AG04449 (cell line): ENCODE measurements around the gene RNU1-2.
"Not testable (repeated sequence)": the region's sequence is repeated elsewhere in the genome, so short reads cannot be mapped to it uniquely, and the experiment has no call there.

Source experiments
- CTCF ChIA-PET: fragments of 350-600 bp; formaldehyde crosslinking; extraction: SDS; loops from one replicate; lab custom pipeline; 2021; ENCODE audit warnings: antibody characterized with exemption; lab: Yijun Ruan, JAX
- POLR2A ChIA-PET: fragments of 400-600, 350-600 bp; formaldehyde crosslinking; extraction: SDS; loops from one replicate; lab custom pipeline; 2020; ENCODE audit warnings: antibody characterized with exemption, inconsistent platforms; lab: Yijun Ruan, JAX
- DNase-seq: peaks from one replicate; pipeline ENCODE4 v3.0.0-alpha.2; 2010; ENCODE audit warnings: low read depth, low spot score
- H3K4me3 ChIP-seq: 2 replicates; pipeline ENCODE4 v1.5.1; 2011; ENCODE audit warnings: low read depth, mild to moderate bottlenecking, control low read depth, low read length
- TF ChIP-seq, protein P1 (sequence below): IDR thresholded peaks from one replicate; pipeline ENCODE4 v1.5.1; 2011; ENCODE audit warnings: mild to moderate bottlenecking, moderate library complexity, low read length, control low read depth, inconsistent platforms; ENCODE audit not compliant: insufficient read depth; ENCODE audit errors: missing control alignments

The RNU1-2 gene

DNA sequence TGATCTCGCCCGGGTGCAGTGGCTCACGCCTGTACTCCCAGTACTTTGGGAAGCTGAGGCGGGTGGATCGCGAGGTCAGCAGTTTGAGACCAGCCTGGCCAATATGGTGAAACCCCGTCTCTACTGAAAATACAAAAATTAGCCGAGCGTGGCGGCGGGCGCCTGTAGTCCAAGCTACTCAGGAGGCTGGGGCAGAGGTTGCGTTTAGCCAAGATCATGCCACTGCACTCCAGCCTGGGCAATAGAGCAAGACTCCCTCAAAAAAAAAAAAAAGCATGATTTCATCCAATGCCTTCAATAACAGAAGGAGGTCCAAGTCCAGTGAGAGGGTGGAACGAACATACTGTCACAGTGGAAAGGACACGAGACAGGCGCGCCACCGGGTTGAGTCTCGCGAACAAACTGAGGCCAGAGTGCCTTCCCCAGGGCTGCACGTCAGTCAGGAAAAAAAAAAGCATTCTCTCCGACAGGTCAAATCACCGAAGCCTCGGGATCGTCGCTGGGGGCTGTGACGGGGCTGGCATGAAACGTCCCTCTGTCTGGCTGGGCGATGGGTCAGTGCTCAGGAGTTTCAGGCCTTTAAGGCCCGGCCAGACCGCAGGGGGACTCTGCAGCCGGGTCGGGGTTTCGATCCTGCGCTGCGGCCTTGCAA lies 17.5 kb downstream of the RNU1-2 start:
- H3K4me3 ChIP-seq = peak overlapping the region; percentile 75
- no peak for DNase-seq
- POLR2A ChIA-PET = no interaction called here
- TF ChIP-seq, protein P1, sequence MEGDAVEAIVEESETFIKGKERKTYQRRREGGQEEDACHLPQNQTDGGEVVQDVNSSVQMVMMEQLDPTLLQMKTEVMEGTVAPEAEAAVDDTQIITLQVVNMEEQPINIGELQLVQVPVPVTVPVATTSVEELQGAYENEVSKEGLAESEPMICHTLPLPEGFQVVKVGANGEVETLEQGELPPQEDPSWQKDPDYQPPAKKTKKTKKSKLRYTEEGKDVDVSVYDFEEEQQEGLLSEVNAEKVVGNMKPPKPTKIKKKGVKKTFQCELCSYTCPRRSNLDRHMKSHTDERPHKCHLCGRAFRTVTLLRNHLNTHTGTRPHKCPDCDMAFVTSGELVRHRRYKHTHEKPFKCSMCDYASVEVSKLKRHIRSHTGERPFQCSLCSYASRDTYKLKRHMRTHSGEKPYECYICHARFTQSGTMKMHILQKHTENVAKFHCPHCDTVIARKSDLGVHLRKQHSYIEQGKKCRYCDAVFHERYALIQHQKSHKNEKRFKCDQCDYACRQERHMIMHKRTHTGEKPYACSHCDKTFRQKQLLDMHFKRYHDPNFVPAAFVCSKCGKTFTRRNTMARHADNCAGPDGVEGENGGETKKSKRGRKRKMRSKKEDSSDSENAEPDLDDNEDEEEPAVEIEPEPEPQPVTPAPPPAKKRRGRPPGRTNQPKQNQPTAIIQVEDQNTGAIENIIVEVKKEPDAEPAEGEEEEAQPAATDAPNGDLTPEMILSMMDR = no peak
- CTCF ChIA-PET = no interaction called here

DNA sequence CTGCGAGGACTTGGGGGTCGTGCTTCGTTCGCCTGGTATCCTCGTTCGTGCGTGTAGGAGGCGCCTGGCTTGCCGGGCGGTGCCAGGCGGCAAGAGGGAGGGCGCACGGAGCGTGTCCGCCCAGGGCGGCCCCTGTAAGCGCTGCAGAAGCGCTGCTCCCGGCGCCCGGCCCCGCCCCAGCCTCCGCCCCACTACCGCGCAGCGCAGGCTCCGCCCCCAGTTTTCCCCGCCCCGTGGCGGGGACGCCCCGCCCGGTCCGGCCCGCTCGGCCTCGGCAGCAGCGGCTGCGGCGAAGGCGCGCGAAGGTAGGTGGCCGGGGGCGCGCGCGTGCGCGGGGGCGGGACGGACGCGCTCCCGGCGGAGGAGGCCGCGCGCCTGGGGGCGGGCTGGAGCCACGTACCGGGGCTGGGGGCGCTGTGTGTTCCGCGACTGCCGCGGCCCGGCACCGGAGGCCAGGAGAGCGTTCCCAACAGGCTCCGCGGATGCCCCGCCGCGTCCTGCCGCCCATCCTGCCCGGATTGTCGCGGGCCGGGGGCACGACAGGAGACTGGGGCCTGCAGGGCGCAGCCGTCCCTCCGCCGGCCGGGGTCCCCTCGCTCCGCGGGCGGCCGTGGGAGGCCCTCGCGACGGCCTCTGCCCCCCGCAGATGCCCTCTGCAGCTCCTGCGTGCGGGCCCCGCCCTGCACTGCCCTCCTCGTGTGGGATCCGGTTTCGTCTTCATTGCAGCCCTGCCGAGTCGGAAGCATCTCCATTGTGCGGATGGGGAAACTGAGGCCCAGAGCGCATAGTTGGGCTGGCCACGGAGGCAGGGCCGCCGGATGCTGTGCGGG lies 18.3 kb downstream of the RNU1-2 start:
- DNase-seq = peak; percentile 53
- TF ChIP-seq, protein P1 = peak; percentile 38
- ChIA-PET CTCF (interaction anchor here (0.7 to 1.7 kb wide), 2 partner anchors 37 to 429 kb away, joined by 3 to 5 read pairs; no protein-coding TSS in a partner anchor), POLR2A (no interaction called here)
- peak overlapping the region; percentile 75 for H3K4me3 ChIP-seq

DNA sequence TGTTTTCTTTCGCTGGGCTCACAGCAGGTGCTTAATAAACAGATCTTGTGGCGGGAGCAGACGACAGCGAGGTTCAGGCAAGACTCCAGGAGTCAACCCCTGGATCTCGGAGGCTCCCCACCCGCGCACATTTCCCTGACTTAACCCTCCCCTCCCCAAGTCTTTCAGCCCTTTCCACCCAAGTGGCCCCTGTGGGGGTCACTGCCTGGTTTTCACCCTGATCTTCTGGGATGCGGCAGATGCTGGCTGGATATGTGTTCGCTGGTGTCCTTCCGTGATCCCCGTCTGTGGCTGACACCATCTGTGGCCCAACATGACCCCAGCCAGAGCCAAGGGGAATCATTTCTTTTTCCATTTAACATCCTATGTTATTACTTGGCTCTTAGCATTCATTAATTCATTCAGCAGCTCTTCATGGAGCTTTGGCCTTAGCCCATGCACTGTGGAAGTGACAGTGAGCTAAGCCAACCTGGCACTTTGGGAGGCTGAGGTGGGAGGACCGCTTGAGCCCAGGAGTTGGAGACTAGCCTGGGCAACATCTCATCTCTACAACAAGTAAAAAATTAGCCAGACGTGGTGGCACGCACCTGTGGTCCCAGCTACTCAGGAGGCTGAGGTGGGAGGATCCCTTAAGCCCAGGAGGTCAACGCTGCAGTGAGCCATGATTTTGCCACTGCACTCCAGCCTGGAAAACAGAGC lies 19.3 kb downstream of the RNU1-2 start:
- peak overlapping the region; percentile 75 for H3K4me3 ChIP-seq
- CTCF ChIA-PET = interaction anchor here (0.7 to 1.7 kb wide), 3 partner anchors 36 to 430 kb away, joined by 3 to 6 read pairs (median 5); no protein-coding TSS in a partner anchor
- POLR2A ChIA-PET, DNase-seq: not testable (repeated sequence)

DNA sequence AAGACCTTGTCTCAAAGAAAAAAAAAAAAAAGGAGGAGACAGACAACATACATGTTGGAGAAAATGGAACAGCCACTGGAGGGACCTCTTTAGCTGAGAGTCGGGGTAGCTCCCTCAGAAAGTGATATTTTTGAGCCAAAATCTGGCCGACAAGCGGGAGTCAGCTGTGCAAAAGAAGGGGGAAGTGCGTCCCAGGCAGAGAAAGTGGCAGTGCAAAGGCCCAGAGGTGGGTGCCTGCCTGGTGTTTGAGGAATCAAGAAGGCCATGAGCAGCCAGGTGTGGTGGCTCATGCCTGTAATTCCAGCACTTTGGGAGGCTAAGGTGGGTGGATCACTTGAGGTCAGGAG lies 19.8 kb downstream of the RNU1-2 start:
- TF ChIP-seq, protein P1 = no peak
- ChIA-PET CTCF (interaction anchor here (1.5 to 1.7 kb wide), 2 partner anchors 36 to 130 kb away, joined by 5 to 6 read pairs; no protein-coding TSS in a partner anchor), POLR2A (no interaction called here)
- H3K4me3 ChIP-seq = no peak overlapping the region
- DNase-seq = no peak

GRCh38 chr1:16916036-16916880 lies 20.5 kb downstream of the RNU1-2 start:
- DNase-seq, H3K4me3 ChIP-seq, POLR2A ChIA-PET: not testable (repeated sequence)
- CTCF ChIA-PET = interaction anchor here (1.5 to 1.7 kb wide), 2 partner anchors 35 to 130 kb away, joined by 5 to 6 read pairs; no protein-coding TSS in a partner anchor

DNA sequence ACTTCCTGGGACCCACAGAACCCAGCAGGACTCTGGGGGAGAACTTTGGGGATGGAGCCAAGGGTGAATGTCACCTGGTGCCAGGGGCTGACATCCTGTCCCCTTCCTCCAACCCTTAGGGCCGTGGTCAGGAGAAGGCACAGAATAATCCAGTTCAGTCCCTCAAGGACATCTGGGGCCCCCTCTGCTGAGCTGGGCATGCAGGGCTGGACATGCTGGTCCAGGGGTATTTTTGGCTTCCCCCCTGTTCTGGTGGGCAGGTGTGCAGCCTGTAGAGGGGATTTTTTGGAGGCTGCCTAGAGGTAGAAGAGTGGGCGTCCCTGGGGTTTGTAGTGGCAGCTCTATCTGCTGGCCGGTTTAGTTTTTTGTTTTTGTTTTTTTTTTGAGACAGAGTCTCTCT lies 22.6 kb downstream of the RNU1-2 start:
- no peak for DNase-seq
- no peak overlapping the region for H3K4me3 ChIP-seq
- TF ChIP-seq, protein P1 = no peak
- POLR2A ChIA-PET = no interaction called here
- CTCF ChIA-PET = interaction anchor here (0.8 kb wide), 1 partner anchor 283 kb away, joined by 3 read pairs; no protein-coding TSS in a partner anchor

DNA sequence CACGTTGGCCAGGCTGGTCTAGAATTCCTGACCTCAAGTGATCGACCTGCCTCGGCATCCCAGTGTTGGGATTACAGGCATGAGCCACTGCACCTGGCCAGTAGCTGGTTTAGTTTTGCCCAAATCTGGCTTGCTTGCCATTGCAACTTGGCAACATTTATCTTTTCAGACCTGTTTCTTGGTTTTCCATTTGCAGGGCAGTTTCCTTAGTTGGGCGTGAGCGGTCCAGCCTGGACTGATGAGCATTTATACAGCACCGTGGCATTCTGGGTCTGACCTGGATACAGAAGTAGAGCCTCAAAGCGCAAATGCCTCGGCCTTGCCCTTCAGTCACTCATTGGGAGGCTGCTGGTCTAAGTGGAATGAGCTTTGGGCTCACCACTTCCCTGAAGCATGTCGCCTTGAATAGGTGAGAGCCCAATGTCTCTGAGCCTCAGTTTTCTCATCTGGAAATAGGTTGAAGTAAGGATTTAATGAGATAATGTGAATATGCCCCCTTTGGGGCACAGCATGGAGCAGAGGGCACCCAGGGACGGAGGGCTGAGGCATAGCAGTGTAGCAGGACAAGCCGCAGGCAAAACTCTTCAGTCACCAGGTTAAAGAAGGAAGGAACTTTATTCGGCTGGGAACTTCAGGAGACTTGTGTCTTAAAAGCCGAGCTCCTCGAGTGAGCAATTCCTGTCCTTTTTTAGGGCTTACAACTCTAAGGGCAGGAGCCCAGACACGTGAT lies 23.3 kb downstream of the RNU1-2 start:
- DNase-seq, H3K4me3 ChIP-seq, POLR2A ChIA-PET: not testable (repeated sequence)
- CTCF ChIA-PET = interaction anchor here (0.8 kb wide), 1 partner anchor 284 kb away, joined by 3 read pairs; no protein-coding TSS in a partner anchor
